ENCODE measurements around the gene FBXW11. TPM values are rescaled to one million over a fixed set of nuclear protein-coding genes. Genes with fewer than 3 reads are reported as not detected.

Gene FBXW11
- total and polyA plus RNA-seq, 2 of the 13 experiments (the other 11 are each of a cell fraction or from before 2014, with no cell fraction given) = 31.7 to 53.6 TPM

DNA sequence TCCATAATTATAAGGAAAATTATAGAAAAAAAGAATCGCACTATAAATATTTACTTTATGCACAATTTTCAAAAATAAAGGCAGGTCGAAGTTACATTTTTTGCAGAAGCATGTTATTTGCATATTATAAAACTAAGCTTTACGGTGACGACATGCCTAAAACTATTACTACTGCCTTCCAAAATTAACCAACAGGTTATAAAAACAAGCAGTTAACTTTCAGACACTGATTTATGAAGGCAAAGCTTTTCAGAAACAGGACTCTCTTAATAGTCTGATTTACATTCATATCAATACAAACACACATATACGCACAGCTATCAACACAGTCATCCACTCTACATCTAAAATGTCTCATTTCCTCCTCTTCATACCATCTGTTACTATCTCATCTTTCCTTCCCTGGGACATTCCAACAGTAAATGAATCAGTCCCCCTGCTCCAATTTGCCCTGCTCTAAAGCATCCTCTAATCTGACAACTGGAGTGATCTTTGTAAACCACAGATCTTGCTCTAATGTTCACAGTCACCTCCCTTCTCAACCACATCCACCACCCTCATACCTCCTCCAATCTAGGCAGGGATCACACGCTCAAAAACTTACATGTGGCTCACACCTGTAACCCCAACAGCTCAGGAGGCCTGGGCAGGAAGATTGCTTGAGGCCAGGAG is 21.6 kb downstream of the FBXW11 start (continued):
- TF ChIP-seq, protein P1, sequence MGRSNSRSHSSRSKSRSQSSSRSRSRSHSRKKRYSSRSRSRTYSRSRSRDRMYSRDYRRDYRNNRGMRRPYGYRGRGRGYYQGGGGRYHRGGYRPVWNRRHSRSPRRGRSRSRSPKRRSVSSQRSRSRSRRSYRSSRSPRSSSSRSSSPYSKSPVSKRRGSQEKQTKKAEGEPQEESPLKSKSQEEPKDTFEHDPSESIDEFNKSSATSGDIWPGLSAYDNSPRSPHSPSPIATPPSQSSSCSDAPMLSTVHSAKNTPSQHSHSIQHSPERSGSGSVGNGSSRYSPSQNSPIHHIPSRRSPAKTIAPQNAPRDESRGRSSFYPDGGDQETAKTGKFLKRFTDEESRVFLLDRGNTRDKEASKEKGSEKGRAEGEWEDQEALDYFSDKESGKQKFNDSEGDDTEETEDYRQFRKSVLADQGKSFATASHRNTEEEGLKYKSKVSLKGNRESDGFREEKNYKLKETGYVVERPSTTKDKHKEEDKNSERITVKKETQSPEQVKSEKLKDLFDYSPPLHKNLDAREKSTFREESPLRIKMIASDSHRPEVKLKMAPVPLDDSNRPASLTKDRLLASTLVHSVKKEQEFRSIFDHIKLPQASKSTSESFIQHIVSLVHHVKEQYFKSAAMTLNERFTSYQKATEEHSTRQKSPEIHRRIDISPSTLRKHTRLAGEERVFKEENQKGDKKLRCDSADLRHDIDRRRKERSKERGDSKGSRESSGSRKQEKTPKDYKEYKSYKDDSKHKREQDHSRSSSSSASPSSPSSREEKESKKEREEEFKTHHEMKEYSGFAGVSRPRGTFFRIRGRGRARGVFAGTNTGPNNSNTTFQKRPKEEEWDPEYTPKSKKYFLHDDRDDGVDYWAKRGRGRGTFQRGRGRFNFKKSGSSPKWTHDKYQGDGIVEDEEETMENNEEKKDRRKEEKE (IDR thresholded peaks at IDR 0.05) = no peak
- no peak for TF ChIP-seq ZNF720 (CRISPR knock-in tag; IDR thresholded peaks at IDR 0.05)

DNA sequence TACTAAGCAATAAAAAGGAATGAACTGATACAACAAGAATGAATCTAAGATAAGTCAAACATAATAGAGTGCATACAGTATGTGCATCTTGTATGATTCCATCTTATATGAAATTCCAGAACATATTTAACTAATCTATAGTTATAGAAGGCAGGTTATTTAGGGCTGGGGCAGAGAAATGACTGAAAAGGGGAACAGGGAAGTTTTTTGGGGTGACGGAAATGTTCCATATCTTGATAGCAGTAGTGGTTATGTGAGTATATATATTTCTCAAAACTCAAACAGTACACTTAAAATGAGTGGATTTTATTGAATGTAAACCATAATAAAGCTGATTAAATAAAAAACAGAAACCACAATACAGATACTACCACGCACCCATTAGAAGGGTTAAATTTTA is 24.6 kb downstream of the FBXW11 start:
- no TSS peak for BruUV-seq (replicated peaks)
- H3K4me3 ChIP-seq (replicated peaks in 1 of 3; ENCODE audit: insufficient read depth in 1 of 3, low read depth in 2 of 3, low read length in 3 of 3) = no peak overlapping the region
- no peak overlapping the region for H3K9ac ChIP-seq (ENCODE audit: insufficient read depth, low read depth, low read length)
- H4K20me1 ChIP-seq (ENCODE audit: insufficient read depth, low read length) = peaks cover 13% of the 10 kb centered on the region; the same call in 1 of the 2 replicates
- no peak overlapping the region for H3K4me2 ChIP-seq (ENCODE audit: low read depth, low read length)
- no peak for DNase-seq (ENCODE audit: low spot score)
- ChIA-PET CTCF (ENCODE audit: low intra/inter-chr PET ratio, low total read pairs) (no interaction called here), POLR2A (no interaction called here)
- H3K27me3 ChIP-seq (ENCODE audit: control insufficient read depth in 1 of 2, insufficient read depth in 2 of 2, low read length in 2 of 2) = no peaks in the 10 kb centered on the region
- H3K36me3 ChIP-seq (replicated peaks in 1 of 2; ENCODE audit: control insufficient read depth in 1 of 2, insufficient read depth in 2 of 2, low read length in 2 of 2) = no peaks in the 10 kb centered on the region; a peak in 1 of 5 replicates
- in situ Hi-C loops (cut with HindIII; ENCODE audit: extremely low pct_ligation_motif_present, low pct_unique_long_range_greater_than_20kb) (no loop called here), intact Hi-C loops (cut with micrococcal nuclease; ENCODE audit: unreplicated experiment) (no loop called here)
- H3K9me3 ChIP-seq (ENCODE audit: low read length) = peaks cover 17% of the 10 kb centered on the region
- no peak for ATAC-seq
- H3K79me2 ChIP-seq (ENCODE audit: insufficient read depth, low read length) = peaks cover 82% of the 10 kb centered on the region
- H3K27ac ChIP-seq (ENCODE audit: extremely low read length, insufficient read depth, low read length) = no peak overlapping the region
- H2AFZ ChIP-seq (ENCODE audit: low read length) = no peak overlapping the region
- 100% methylated on average over 2 of the region's 2 CpGs for WGBS (ENCODE audit: low lambda C conversion rate)
- no peak for FAIRE-seq
- peaks cover 15% of the 10 kb centered on the region for H3K4me1 ChIP-seq (ENCODE audit: insufficient read depth, low read length)
- TF ChIP-seq PLRG1 (conservative IDR thresholded peaks at IDR 0.05) (no peak), ZNF567 (CRISPR knock-in tag; IDR thresholded peaks at IDR 0.05; ENCODE audit: borderline replicate concordance) (no peak), NFIC (IDR thresholded peaks at IDR 0.05; ENCODE audit: low read length) (no peak), POLR2AphosphoS2 (IDR thresholded peaks at IDR 0.05; ENCODE audit: low read depth, low read length) (no peak), NR1H2 (CRISPR knock-in tag; IDR thresholded peaks at IDR 0.05; ENCODE audit: borderline replicate concordance, low read depth) (no peak), ZSCAN22 (CRISPR knock-in tag; IDR thresholded peaks at IDR 0.05) (no peak), PHB2 (IDR thresholded peaks at IDR 0.05; ENCODE audit: partially characterized antibody) (no peak), ZNF780A (CRISPR knock-in tag; IDR thresholded peaks at IDR 0.05) (no peak)
- TF ChIP-seq, protein P2, sequence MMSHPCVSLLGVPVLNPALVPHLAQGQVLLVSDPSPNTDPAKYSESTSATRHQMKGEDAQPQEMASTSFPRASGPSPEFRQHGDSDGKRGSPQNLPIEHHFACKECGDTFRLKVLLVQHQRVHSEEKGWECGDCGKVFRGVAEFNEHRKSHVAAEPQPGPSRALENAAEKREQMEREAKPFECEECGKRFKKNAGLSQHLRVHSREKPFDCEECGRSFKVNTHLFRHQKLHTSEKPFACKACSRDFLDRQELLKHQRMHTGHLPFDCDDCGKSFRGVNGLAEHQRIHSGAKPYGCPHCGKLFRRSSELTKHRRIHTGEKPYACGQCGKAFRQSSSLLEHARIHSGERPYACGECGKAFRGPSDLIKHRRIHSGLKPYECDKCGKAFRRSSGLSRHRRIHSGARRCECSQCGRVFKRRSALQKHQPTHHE (CRISPR knock-in tag; IDR thresholded peaks at IDR 0.05; ENCODE audit: borderline replicate concordance) = no peak
- TF ChIP-seq, protein P3, sequence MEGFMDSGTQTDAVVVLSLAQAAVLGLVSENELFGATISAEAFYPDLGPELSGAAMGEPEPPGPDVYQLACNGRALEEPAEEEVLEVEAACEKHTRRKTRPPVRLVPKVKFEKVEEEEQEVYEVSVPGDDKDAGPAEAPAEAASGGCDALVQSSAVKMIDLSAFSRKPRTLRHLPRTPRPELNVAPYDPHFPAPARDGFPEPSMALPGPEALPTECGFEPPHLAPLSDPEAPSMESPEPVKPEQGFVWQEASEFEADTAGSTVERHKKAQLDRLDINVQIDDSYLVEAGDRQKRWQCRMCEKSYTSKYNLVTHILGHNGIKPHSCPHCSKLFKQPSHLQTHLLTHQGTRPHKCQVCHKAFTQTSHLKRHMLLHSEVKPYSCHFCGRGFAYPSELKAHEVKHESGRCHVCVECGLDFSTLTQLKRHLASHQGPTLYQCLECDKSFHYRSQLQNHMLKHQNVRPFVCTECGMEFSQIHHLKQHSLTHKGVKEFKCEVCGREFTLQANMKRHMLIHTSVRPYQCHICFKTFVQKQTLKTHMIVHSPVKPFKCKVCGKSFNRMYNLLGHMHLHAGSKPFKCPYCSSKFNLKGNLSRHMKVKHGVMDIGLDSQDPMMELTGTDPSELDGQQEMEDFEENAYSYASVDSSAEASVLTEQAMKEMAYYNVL (CRISPR knock-in tag; IDR thresholded peaks at IDR 0.05; ENCODE audit: borderline replicate concordance) = no peak
- TF ChIP-seq, protein P4, sequence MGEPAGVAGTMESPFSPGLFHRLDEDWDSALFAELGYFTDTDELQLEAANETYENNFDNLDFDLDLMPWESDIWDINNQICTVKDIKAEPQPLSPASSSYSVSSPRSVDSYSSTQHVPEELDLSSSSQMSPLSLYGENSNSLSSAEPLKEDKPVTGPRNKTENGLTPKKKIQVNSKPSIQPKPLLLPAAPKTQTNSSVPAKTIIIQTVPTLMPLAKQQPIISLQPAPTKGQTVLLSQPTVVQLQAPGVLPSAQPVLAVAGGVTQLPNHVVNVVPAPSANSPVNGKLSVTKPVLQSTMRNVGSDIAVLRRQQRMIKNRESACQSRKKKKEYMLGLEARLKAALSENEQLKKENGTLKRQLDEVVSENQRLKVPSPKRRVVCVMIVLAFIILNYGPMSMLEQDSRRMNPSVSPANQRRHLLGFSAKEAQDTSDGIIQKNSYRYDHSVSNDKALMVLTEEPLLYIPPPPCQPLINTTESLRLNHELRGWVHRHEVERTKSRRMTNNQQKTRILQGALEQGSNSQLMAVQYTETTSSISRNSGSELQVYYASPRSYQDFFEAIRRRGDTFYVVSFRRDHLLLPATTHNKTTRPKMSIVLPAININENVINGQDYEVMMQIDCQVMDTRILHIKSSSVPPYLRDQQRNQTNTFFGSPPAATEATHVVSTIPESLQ (CRISPR knock-in tag; conservative IDR thresholded peaks at IDR 0.05) = no peak

All from HepG2 (cell line).